ENCODE measurements around the gene RTN4R.
"Not testable (repeated sequence)": the region's sequence is repeated elsewhere in the genome, so short reads cannot be mapped to it uniquely, and the experiment has no call there.

DNA sequence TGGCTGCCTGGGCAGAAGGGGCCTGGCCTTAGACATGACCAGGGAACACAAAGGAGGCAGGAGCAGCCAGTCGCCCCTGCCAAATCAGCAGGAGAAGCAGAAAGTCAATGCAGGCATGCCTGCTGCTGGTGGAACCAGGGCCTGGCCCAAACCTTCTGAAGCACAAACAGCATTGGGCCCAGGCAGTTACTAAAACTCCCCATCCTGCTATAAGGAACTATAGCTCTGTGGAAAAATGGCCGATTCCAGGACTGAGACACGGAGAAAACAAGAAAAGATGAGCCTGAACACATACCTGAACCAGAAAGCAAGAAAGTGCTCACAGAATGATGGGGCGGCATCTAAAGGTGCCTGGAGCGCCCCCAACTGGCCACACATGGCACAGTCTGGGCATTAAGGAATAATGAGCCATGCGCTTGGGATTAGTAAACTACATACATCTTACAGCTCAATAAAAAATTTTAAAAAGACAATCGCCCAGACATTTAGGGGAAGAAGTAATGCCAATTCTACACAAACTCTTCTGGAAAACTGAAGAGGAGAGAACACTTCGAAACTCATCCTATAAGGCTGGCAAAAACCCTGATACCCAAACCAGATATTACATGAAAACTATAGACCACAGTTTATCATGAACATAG, 49.4 kb upstream of the RTN4R start:
- not testable (repeated sequence) for TF ChIP-seq EZH2 (IDR thresholded peaks at IDR 0.05; ENCODE audit: low read length, missing control alignments)
- TF ChIP-seq, protein P1, sequence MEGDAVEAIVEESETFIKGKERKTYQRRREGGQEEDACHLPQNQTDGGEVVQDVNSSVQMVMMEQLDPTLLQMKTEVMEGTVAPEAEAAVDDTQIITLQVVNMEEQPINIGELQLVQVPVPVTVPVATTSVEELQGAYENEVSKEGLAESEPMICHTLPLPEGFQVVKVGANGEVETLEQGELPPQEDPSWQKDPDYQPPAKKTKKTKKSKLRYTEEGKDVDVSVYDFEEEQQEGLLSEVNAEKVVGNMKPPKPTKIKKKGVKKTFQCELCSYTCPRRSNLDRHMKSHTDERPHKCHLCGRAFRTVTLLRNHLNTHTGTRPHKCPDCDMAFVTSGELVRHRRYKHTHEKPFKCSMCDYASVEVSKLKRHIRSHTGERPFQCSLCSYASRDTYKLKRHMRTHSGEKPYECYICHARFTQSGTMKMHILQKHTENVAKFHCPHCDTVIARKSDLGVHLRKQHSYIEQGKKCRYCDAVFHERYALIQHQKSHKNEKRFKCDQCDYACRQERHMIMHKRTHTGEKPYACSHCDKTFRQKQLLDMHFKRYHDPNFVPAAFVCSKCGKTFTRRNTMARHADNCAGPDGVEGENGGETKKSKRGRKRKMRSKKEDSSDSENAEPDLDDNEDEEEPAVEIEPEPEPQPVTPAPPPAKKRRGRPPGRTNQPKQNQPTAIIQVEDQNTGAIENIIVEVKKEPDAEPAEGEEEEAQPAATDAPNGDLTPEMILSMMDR (conservative IDR thresholded peaks at IDR 0.05 in 1 of 2, IDR thresholded peaks at IDR 0.05 in 1 of 2; ENCODE audit: low read depth in 1 of 2, low read length in 2 of 2), result peak; percentile 47 to 55

Data from fibroblast of lung (primary cell).